Gastrocnemius medialis (tissue), 4 donors: ENCODE results near the gene MAVS. TPM values are rescaled to one million over a fixed set of nuclear protein-coding genes. Genes with fewer than 3 reads are reported as not detected.
"Not testable (repeated sequence)": the region's sequence is repeated elsewhere in the genome, so short reads cannot be mapped to it uniquely, and the experiment has no call there.

Experiments used
- ATAC-seq, 2 donors: fragments of 150-250 bp; one replicate each; pipeline ENCODE4 v1.9.1; 2016
- DNase-seq, 2 donors: peaks; one replicate each; pipeline ENCODE4 v3.0.0-alpha.2; 2019
- H3K27ac ChIP-seq, 4 donors: fragments of 200-600 bp; sonication (generic); 1 replicate in 1 of 4; 2 replicates in 3 of 4; pipeline ENCODE4 v1.5.1; 2016 to 2018; ENCODE audit warnings: mild to moderate bottlenecking in 2 of 4, moderate library complexity in 1 of 4
- H3K27me3 ChIP-seq, 3 donors: fragments of 200-600 bp; sonication (generic) in 2 of 3; 1 replicate in 1 of 3; 2 replicates in 2 of 3; pipeline versions ENCODE4 v1.5.1 to v1.6.0; 2016 to 2019; ENCODE audit warnings: mild to moderate bottlenecking in 1 of 3, moderate library complexity in 1 of 3
- H3K36me3 ChIP-seq, 2 donors: fragments of 200-600 bp; sonication (generic) in 1 of 2; one replicate each; pipeline ENCODE4 v1.5.1; 2017 to 2018
- H3K4me1 ChIP-seq, 2 donors: fragments of 200-600 bp; sonication (generic) in 1 of 2; one replicate each; pipeline ENCODE4 v1.5.1; 2016 to 2017; ENCODE audit warnings: mild to moderate bottlenecking in 2 of 2
- H3K4me3 ChIP-seq, 4 donors: fragments of 200-600 bp; sonication (generic) in 3 of 4; 1 replicate in 1 of 4; 2 replicates in 3 of 4; pipeline ENCODE4 v1.5.1; 2016 to 2019; ENCODE audit warnings: mild to moderate bottlenecking in 2 of 4
- H3K9me3 ChIP-seq, 3 donors: fragments of 200-600 bp; sonication (generic) in 2 of 3; 1 replicate in 1 of 3; 2 replicates in 2 of 3; pipeline ENCODE4 v1.5.1; 2016 to 2019
- CTCF ChIP-seq, 5 experiments: fragments of 450-650 bp in 3 of 5; fragments of 200-600 bp in 2 of 5; sonication (generic) in 2 of 5; IDR thresholded peaks in 4 of 5; conservative IDR thresholded peaks in 1 of 5; 1 replicate in 4 of 5; 2 replicates in 1 of 5; pipeline ENCODE4 v1.5.1; 2016 to 2019; ENCODE audit warnings: antibody characterized with exemption in 5 of 5, mild to moderate bottlenecking in 3 of 5, moderate library complexity in 3 of 5
- POLR2A ChIP-seq, 2 donors: fragments of 450-650 bp; IDR thresholded peaks; one replicate each; pipeline ENCODE4 v1.6.1; 2017; ENCODE audit warnings: antibody characterized with exemption in 2 of 2, mild to moderate bottlenecking in 2 of 2, moderate library complexity in 2 of 2
- in situ Hi-C, 4 donors: fragments of 200-750 bp; cut with MboI; loops; one replicate each; pipeline versions ENCODE4 v1.15.0 to v1.8.0; 2017; ENCODE audit warnings: low sequenced_read_pairs in 4 of 4
- intact Hi-C: fragments of 100-400 bp; cut with DNase I; formaldehyde crosslinking; loops from one replicate; pipeline ENCODE4 v1.15.1; 2023; ENCODE audit warnings: low total_unique reads
- total RNA-seq, 4 donors: library from RNA; depleted of rRNA; stranded (reverse); fragments of >200 nt; gene quantifications; one replicate each; pipeline versions ENCODE4 v1.1.0 to v1.2.3, GENCODE V29; 2016

The MAVS gene
- total RNA-seq, 4 donors from 2014 or later, result 37.9 to 64.5 (median 44.4) TPM

- in situ Hi-C loops (no loop called here), intact Hi-C loops (no loop called here)
- Histone ChIP-seq H3K27me3 (no peaks in the 10 kb centered on the region), H3K36me3 (peaks cover 0 to 43% of the 10 kb centered on the region in 2 donors), H3K27ac (peak overlapping the region in 1 of 4 donors; percentile 1), H3K9me3 (no peaks in the 10 kb centered on the region), H3K4me1 (peaks cover 1 to 3% of the 10 kb centered on the region in 2 donors), H3K4me3 (no peak overlapping the region)
- no peak for TF ChIP-seq CTCF (IDR thresholded peaks at IDR 0.05 in 4 of 5, conservative IDR thresholded peaks at IDR 0.05 in 1 of 5)
- no peak for DNase-seq
- no peak for ATAC-seq
Observed at GRCh38 chr20:3826420-3826819, 20.2 kb upstream of the MAVS start.

- ATAC-seq, result no peak
- H3K27me3 ChIP-seq, result no peaks in the 10 kb centered on the region
- DNase-seq, result no peak
- intact Hi-C loops, result no loop called here
- no peaks in the 10 kb centered on the region for H3K4me1 ChIP-seq
- no peaks in the 10 kb centered on the region for H3K9me3 ChIP-seq
- in situ Hi-C loops, result no loop called here
- TF ChIP-seq CTCF (IDR thresholded peaks at IDR 0.05 in 4 of 5, conservative IDR thresholded peaks at IDR 0.05 in 1 of 5), result no peak
- no peak for TF ChIP-seq POLR2A (IDR thresholded peaks at IDR 0.05)
- H3K4me3 ChIP-seq, result no peak overlapping the region
- no peak overlapping the region for H3K27ac ChIP-seq
- peaks cover 0 to 24% of the 10 kb centered on the region in 2 donors for H3K36me3 ChIP-seq
Observed at GRCh38 chr20:3828798-3829197, 17.8 kb upstream of the MAVS start.

- H3K36me3 ChIP-seq, result peaks cover 0 to 14% of the 10 kb centered on the region in 2 donors
- DNase-seq, H3K4me3 ChIP-seq, H3K27me3 ChIP-seq, H3K27ac ChIP-seq, intact Hi-C loops, H3K4me1 ChIP-seq, H3K9me3 ChIP-seq, ATAC-seq, in situ Hi-C loops: not testable (repeated sequence)
Observed at GRCh38 chr20:3829891-3830290, 16.7 kb upstream of the MAVS start.

GRCh38 chr20:3836132-3836531 lies 10.5 kb upstream of the MAVS start:
- intact Hi-C loops, result no loop called here
- H3K4me1 ChIP-seq, result no peaks in the 10 kb centered on the region
- H3K36me3 ChIP-seq, result no peaks in the 10 kb centered on the region
- H3K27me3 ChIP-seq, result no peaks in the 10 kb centered on the region
- in situ Hi-C loops, result no loop called here
- no peak for TF ChIP-seq POLR2A (IDR thresholded peaks at IDR 0.05)
- no peak for TF ChIP-seq CTCF (IDR thresholded peaks at IDR 0.05 in 4 of 5, conservative IDR thresholded peaks at IDR 0.05 in 1 of 5)
- H3K27ac ChIP-seq, result no peak overlapping the region
- no peaks in the 10 kb centered on the region for H3K9me3 ChIP-seq
- no peak overlapping the region for H3K4me3 ChIP-seq
- DNase-seq, result no peak
- ATAC-seq, result no peak

GRCh38 chr20:3839328-3839727 lies 7.3 kb upstream of the MAVS start:
- Histone ChIP-seq H3K9me3 (no peaks in the 10 kb centered on the region), H3K27me3 (no peaks in the 10 kb centered on the region), H3K4me3 (no peak overlapping the region), H3K27ac (no peak overlapping the region), H3K36me3 (no peaks in the 10 kb centered on the region), H3K4me1 (no peaks in the 10 kb centered on the region)
- TF ChIP-seq POLR2A (IDR thresholded peaks at IDR 0.05), result no peak
- TF ChIP-seq CTCF (IDR thresholded peaks at IDR 0.05 in 4 of 5, conservative IDR thresholded peaks at IDR 0.05 in 1 of 5), result no peak
- in situ Hi-C loops, result no loop called here
- no peak for DNase-seq
- intact Hi-C loops, result no loop called here
- ATAC-seq, result no peak

- H3K4me1 ChIP-seq, in situ Hi-C loops, DNase-seq, intact Hi-C loops, ATAC-seq, H3K27me3 ChIP-seq, H3K27ac ChIP-seq, H3K9me3 ChIP-seq, H3K4me3 ChIP-seq, H3K36me3 ChIP-seq: not testable (repeated sequence)
Observed at GRCh38 chr20:3840201-3840600, 6.4 kb upstream of the MAVS start.
